Uterus (tissue), 4 donors: Measurements from ENCODE around the gene ELF4. TPM values are rescaled to one million over a fixed set of nuclear protein-coding genes. Genes with fewer than 3 reads are reported as not detected.

Source experiments
- DNase-seq, 2 donors: peaks; one replicate each; pipeline ENCODE4 v3.0.0-alpha.2; 2019 to 2020
- H3K27ac ChIP-seq, 2 donors: fragments of 200-600 bp; sonication (generic); 1 replicate in 1 of 2; 2 replicates in 1 of 2; pipeline ENCODE4 v1.5.1; 2016 to 2018
- H3K27me3 ChIP-seq, 2 donors: fragments of 200-600 bp; sonication (generic); one replicate each; pipeline ENCODE4 v1.5.1; 2018 to 2019; ENCODE audit warnings: control low read depth in 1 of 2
- H3K36me3 ChIP-seq, 2 donors: fragments of 200-600 bp; sonication (generic); one replicate each; pipeline ENCODE4 v1.5.1; 2019; ENCODE audit warnings: control low read depth in 1 of 2
- H3K4me1 ChIP-seq, 2 donors: fragments of 200-600 bp; sonication (generic); one replicate each; pipeline ENCODE4 v1.5.1; 2018 to 2019; ENCODE audit warnings: control low read depth in 1 of 2
- H3K4me3 ChIP-seq, 2 donors: fragments of 200-600 bp; sonication (generic); 1 replicate in 1 of 2; 2 replicates in 1 of 2; pipeline ENCODE4 v1.5.1; 2018 to 2019; ENCODE audit warnings: mild to moderate bottlenecking in 1 of 2
- H3K9me3 ChIP-seq, 2 donors: fragments of 200-600 bp; sonication (generic); one replicate each; pipeline ENCODE4 v1.5.1; 2019; ENCODE audit warnings: control low read depth in 1 of 2
- CTCF ChIP-seq, 4 experiments: fragments of 200-600 bp in 2 of 4; fragments of 450-650 bp in 2 of 4; sonication (generic) in 2 of 4; IDR thresholded peaks; one replicate each; pipeline ENCODE4 v1.5.1; 2016 to 2019; ENCODE audit warnings: antibody characterized with exemption in 4 of 4, mild to moderate bottlenecking in 2 of 4, moderate library complexity in 1 of 4
- POLR2A ChIP-seq, 2 donors: fragments of 450-650 bp; IDR thresholded peaks; one replicate each; pipeline ENCODE4 v1.6.1; 2016; ENCODE audit warnings: antibody characterized with exemption in 2 of 2, mild to moderate bottlenecking in 1 of 2, moderate library complexity in 1 of 2
- intact Hi-C: fragments of 100-400 bp; cut with DNase I; formaldehyde crosslinking; loops from one replicate; pipeline ENCODE4 v1.15.1; 2023; ENCODE audit warnings: low total_unique reads
- total RNA-seq, 4 donors: library from RNA; depleted of rRNA in 3 of 4; stranded (reverse); fragments of >200 nt in 3 of 4; gene quantifications; one replicate each; pipeline versions ENCODE4 v1.1.0 to v1.2.4, GENCODE V29; 2014 to 2023
- donor health status: DM: yes; HTN: yes; CAD: no.

The ELF4 gene
- total RNA-seq, 4 donors from 2014 or later: 4.6 to 22.3 (median 11.8) TPM

GRCh38 chrX:130145123-130145522, 34.8 kb upstream of the ELF4 start:
- Histone ChIP-seq H3K9me3 (no peaks in the 10 kb centered on the region), H3K27ac (no peak overlapping the region), H3K4me3 (no peak overlapping the region), H3K4me1 (no peaks in the 10 kb centered on the region), H3K36me3 (no peaks in the 10 kb centered on the region), H3K27me3 (no peaks in the 10 kb centered on the region)
- TF ChIP-seq CTCF (IDR thresholded peaks at IDR 0.05) (no peak), POLR2A (IDR thresholded peaks at IDR 0.05) (no peak)
- DNase-seq: no peak
- intact Hi-C loops: no loop called here

GRCh38 chrX:130144509-130144908, 34.2 kb upstream of the ELF4 start:
- no peaks in the 10 kb centered on the region for H3K4me1 ChIP-seq
- no peak for TF ChIP-seq CTCF (IDR thresholded peaks at IDR 0.05)
- TF ChIP-seq POLR2A (IDR thresholded peaks at IDR 0.05): no peak
- no peaks in the 10 kb centered on the region for H3K27me3 ChIP-seq
- H3K27ac ChIP-seq: no peak overlapping the region
- intact Hi-C loops: no loop called here
- no peaks in the 10 kb centered on the region for H3K9me3 ChIP-seq
- no peak for DNase-seq
- H3K36me3 ChIP-seq: no peaks in the 10 kb centered on the region
- H3K4me3 ChIP-seq: no peak overlapping the region

GRCh38 chrX:130139474-130140201, 29.3 kb upstream of the ELF4 start:
- H3K4me3 ChIP-seq: no peak overlapping the region
- H3K27me3 ChIP-seq: no peaks in the 10 kb centered on the region
- no peaks in the 10 kb centered on the region for H3K4me1 ChIP-seq
- H3K36me3 ChIP-seq: no peaks in the 10 kb centered on the region
- no peak for TF ChIP-seq POLR2A (IDR thresholded peaks at IDR 0.05)
- no peak for TF ChIP-seq CTCF (IDR thresholded peaks at IDR 0.05)
- no peak for DNase-seq
- H3K9me3 ChIP-seq: no peaks in the 10 kb centered on the region
- H3K27ac ChIP-seq: no peak overlapping the region
- intact Hi-C loops: no loop called here

GRCh38 chrX:130136961-130137360, 26.7 kb upstream of the ELF4 start:
- intact Hi-C loops: no loop called here
- DNase-seq: no peak
- no peak overlapping the region for H3K27ac ChIP-seq
- H3K9me3 ChIP-seq: no peaks in the 10 kb centered on the region
- H3K27me3 ChIP-seq: no peaks in the 10 kb centered on the region
- TF ChIP-seq POLR2A (IDR thresholded peaks at IDR 0.05): no peak
- no peak for TF ChIP-seq CTCF (IDR thresholded peaks at IDR 0.05)
- H3K4me1 ChIP-seq: no peaks in the 10 kb centered on the region
- no peak overlapping the region for H3K4me3 ChIP-seq
- no peaks in the 10 kb centered on the region for H3K36me3 ChIP-seq

- Histone ChIP-seq H3K36me3 (no peaks in the 10 kb centered on the region), H3K27me3 (no peaks in the 10 kb centered on the region), H3K4me1 (no peaks in the 10 kb centered on the region), H3K27ac (peak overlapping the region in 1 of 2 donors; percentile 22), H3K4me3 (no peak overlapping the region), H3K9me3 (no peaks in the 10 kb centered on the region)
- intact Hi-C loops: no loop called here
- TF ChIP-seq POLR2A (IDR thresholded peaks at IDR 0.05) (no peak), CTCF (IDR thresholded peaks at IDR 0.05) (no peak)
- no peak for DNase-seq
These were observed 26.2 kb upstream of the ELF4 start for GRCh38 chrX:130136496-130136895.
